ENCODE measurements around the gene FOXA3. TPM values are rescaled to one million over a fixed set of nuclear protein-coding genes. Genes with fewer than 3 reads are reported as not detected.

FOXA3 gene
- total RNA-seq, 1 experiment from 2014 or later, result 22.2 TPM

- no peak overlapping the region for H3K4me2 ChIP-seq (ENCODE audit: insufficient read depth, insufficient read length, low read length)
- H2BK12ac ChIP-seq (ENCODE audit: insufficient read length, low read depth, low read length), result no peak overlapping the region
- no peak overlapping the region for H4K8ac ChIP-seq (replicated peaks; ENCODE audit: insufficient read length, low read depth, low read length)
- H3K23ac ChIP-seq (ENCODE audit: insufficient read length, low read depth, low read length), result no peak overlapping the region
- no peak overlapping the region for H3K4me3 Mint-ChIP-seq
- no peak overlapping the region for H3K4ac ChIP-seq (ENCODE audit: low read depth, low read length)
- no peak overlapping the region for H2BK120ac ChIP-seq (ENCODE audit: low read depth, low read length, poor library complexity, severe bottlenecking)
- H4K91ac ChIP-seq (ENCODE audit: insufficient read length, low read depth, low read length), result no peak overlapping the region
- no peak overlapping the region for H3K14ac ChIP-seq (ENCODE audit: insufficient read depth, low read length)
- peaks cover 59 to 100% (median 93%) of the 10 kb centered on the region in 3 experiments for H3K36me3 Mint-ChIP-seq (ENCODE audit: insufficient read depth in 1 of 3, low read depth in 3 of 3)
- no peak overlapping the region for H3K27ac ChIP-seq (ENCODE audit: insufficient read length, low read depth, low read length)
- H2AK5ac ChIP-seq (ENCODE audit: insufficient read length, low read length), result no peak overlapping the region
- H3K27me3 ChIP-seq (ENCODE audit: insufficient read depth, low read length), result no peaks in the 10 kb centered on the region
- no peaks in the 10 kb centered on the region for H3K79me2 ChIP-seq (ENCODE audit: insufficient read depth, low read length)
- no peaks in the 10 kb centered on the region for H3K4me1 ChIP-seq (ENCODE audit: insufficient read depth, low read length)
- no peaks in the 10 kb centered on the region for H4K20me1 ChIP-seq (ENCODE audit: control insufficient read depth, insufficient read depth, insufficient read length)
- H2BK20ac ChIP-seq (ENCODE audit: low read depth, low read length, poor library complexity, severe bottlenecking), result no peak overlapping the region
- no peak overlapping the region for H2BK5ac ChIP-seq (ENCODE audit: insufficient read length, low read length)
- no peak for TF ChIP-seq CTCF (conservative IDR thresholded peaks at IDR 0.05)
- H3K27ac Mint-ChIP-seq, result peak overlapping the region in 2 of 3 experiments; percentile 44 to 89; a peak in 4 of 7 replicates
- no peaks in the 10 kb centered on the region for H3K79me1 ChIP-seq (ENCODE audit: insufficient read depth, low read depth, low read length, poor library complexity, severe bottlenecking)
- no CpG with 5 or more reads among the region's 9 CpGs for WGBS (ENCODE audit: extremely low coverage, insufficient read length, low lambda C conversion rate)
- H3K56ac ChIP-seq (ENCODE audit: insufficient read length, low read depth, low read length), result no peak overlapping the region
- H3K4me1 Mint-ChIP-seq, result no peaks in the 10 kb centered on the region
- no peaks in the 10 kb centered on the region for H3K27me3 Mint-ChIP-seq (ENCODE audit: low read depth)
- no peak overlapping the region for H3K9ac ChIP-seq (ENCODE audit: extremely low read depth, insufficient read length, low read length)
- no peak overlapping the region for H4K5ac ChIP-seq (ENCODE audit: insufficient read length, low read depth, low read length)
- H3K9me3 ChIP-seq (ENCODE audit: control insufficient read depth, low read depth, low read length), result no peaks in the 10 kb centered on the region
- H2AFZ ChIP-seq (ENCODE audit: low read length), result no peak overlapping the region
- DNase-seq, result no peak
- no peaks in the 10 kb centered on the region for H3K23me2 ChIP-seq (ENCODE audit: insufficient read length, low read depth, low read length, poor library complexity, severe bottlenecking)
- no peak overlapping the region for H2BK15ac ChIP-seq (ENCODE audit: low read depth, low read length)
- no peak overlapping the region for H3T11ph ChIP-seq (ENCODE audit: low read length)
- H3K9me3 Mint-ChIP-seq, result no peaks in the 10 kb centered on the region
- H3K18ac ChIP-seq (ENCODE audit: insufficient read length, low read depth, low read length), result no peak overlapping the region
Measured at GRCh38 chr19:45828523-45828922, 35.6 kb upstream of the FOXA3 start.
